AG04450 (cell line): Measurements from ENCODE around the gene LONRF2. TPM values are rescaled to one million over a fixed set of nuclear protein-coding genes. Genes with fewer than 3 reads are reported as not detected.

Experiments used
- CTCF ChIA-PET: fragments of 300-600, 350-600 bp; formaldehyde crosslinking; extraction: SDS; loops from one replicate; lab custom pipeline; 2022; ENCODE audit warnings: antibody characterized with exemption, inconsistent platforms; lab: Charles Lee
- POLR2A ChIA-PET: fragments of 350-600 bp; formaldehyde crosslinking; extraction: SDS; loops from one replicate; lab custom pipeline; 2021; ENCODE audit warnings: antibody characterized with exemption, inconsistent platforms; lab: Yijun Ruan, JAX
- DNase-seq: peaks from one replicate; pipeline ENCODE4 v3.0.0-alpha.2; 2011; ENCODE audit warnings: low read depth, low spot score
- H3K27ac ChIP-seq: one replicate; pipeline ENCODE4 v1.5.1; 2012; ENCODE audit warnings: low read depth, low read length, control low read depth
- H3K27me3 ChIP-seq: one replicate; pipeline ENCODE4 v1.6.0; 2012; ENCODE audit warnings: low read length; ENCODE audit not compliant: control insufficient read depth, insufficient read depth
- H3K4me3 ChIP-seq: 2 replicates; pipeline ENCODE4 v1.5.1; 2011; ENCODE audit warnings: mild to moderate bottlenecking, low read depth, low read length, control low read depth
- H3K9me3 ChIP-seq: 2 replicates; pipeline ENCODE4 v1.5.1; 2012; ENCODE audit warnings: low read length; ENCODE audit not compliant: control insufficient read depth, insufficient read depth
- polyA plus RNA-seq: library from polyadenylated mRNA; depleted of rRNA; stranded (reverse); fragments of >200 nt; gene quantifications from 2 replicates; pipeline ENCODE4 v1.2.3, GENCODE V29; 2011
- TF ChIP-seq, protein P1 (sequence below): IDR thresholded peaks from 2 replicates; pipeline ENCODE4 v1.5.1; 2011; ENCODE audit warnings: low read depth, low read length, control low read depth, inconsistent platforms

Gene LONRF2
- polyA plus RNA-seq, 1 experiment, result 0.98 TPM

DNA sequence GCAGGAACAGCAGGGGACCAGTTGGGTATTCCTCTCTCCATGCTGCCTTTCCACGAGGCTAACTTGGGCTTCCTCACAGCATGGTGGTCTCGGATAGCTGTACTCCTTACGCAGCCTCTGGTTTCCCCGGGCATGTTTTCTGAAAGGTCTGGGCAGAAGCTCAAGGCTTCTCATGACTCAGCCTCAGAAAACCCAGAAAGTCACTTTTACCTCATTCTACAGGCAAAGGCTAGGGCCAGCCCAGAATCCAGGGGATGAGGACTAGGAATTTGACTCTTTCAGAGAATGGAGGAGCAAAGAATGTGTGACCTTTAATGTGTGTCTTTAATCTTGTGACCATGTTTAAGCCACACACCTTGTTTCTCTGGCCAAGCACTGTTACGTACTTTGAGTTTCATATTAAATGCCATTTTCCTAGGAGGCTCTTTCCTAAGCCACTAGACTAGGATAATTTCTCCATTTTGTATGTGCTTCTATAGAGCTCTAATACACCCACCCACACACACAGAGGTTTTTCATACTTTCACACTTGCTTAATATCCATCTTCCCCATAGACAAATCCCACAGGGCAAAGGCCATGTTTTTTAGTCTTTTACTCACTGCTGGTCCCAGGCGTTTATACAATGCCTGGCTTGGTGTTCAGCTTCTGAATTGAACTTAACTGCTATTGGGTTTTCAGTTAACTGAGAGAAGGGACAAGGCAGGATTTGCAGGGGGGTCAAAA lies 77.3 kb downstream of the LONRF2 start:
- no peaks in the 10 kb centered on the region for H3K27me3 ChIP-seq
- no peak for DNase-seq
- H3K4me3 ChIP-seq, result no peak overlapping the region
- CTCF ChIA-PET, result interaction anchor here (1.0 to 2.5 kb wide), 4 partner anchors 16 to 686 kb away, joined by 3 to 19 read pairs (median 4); no protein-coding TSS in a partner anchor
- H3K27ac ChIP-seq, result no peak overlapping the region
- H3K9me3 ChIP-seq, result peaks cover 7% of the 10 kb centered on the region
- TF ChIP-seq, protein P1, sequence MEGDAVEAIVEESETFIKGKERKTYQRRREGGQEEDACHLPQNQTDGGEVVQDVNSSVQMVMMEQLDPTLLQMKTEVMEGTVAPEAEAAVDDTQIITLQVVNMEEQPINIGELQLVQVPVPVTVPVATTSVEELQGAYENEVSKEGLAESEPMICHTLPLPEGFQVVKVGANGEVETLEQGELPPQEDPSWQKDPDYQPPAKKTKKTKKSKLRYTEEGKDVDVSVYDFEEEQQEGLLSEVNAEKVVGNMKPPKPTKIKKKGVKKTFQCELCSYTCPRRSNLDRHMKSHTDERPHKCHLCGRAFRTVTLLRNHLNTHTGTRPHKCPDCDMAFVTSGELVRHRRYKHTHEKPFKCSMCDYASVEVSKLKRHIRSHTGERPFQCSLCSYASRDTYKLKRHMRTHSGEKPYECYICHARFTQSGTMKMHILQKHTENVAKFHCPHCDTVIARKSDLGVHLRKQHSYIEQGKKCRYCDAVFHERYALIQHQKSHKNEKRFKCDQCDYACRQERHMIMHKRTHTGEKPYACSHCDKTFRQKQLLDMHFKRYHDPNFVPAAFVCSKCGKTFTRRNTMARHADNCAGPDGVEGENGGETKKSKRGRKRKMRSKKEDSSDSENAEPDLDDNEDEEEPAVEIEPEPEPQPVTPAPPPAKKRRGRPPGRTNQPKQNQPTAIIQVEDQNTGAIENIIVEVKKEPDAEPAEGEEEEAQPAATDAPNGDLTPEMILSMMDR, result 0 out of 2 replicates have a peak, but pooled peaks have one; percentile 4
- POLR2A ChIA-PET, result no interaction called here

DNA sequence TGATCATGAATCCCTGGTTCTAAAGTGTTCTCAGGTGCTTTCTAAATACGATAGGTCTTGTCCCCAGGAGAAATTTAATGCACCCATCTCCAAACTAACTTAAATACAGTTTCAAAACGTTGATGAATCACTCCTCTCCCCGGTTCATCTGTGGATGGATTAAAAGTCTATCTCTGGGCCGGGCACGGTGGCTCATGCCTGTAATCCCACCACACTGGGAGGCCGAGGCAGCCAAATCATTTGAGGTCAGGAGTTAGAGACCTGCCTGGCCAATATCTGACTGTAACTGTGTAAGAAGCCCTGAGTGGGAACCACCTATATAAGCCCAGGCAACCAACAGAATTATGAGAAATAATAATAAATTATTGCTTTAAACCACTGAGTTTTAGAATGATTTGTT lies 78.7 kb downstream of the LONRF2 start:
- DNase-seq, result no peak
- TF ChIP-seq, protein P1, result no peak
- H3K9me3 ChIP-seq, result peaks cover 7% of the 10 kb centered on the region
- ChIA-PET CTCF (no interaction called here), POLR2A (no interaction called here)
- no peak overlapping the region for H3K27ac ChIP-seq
- no peak overlapping the region for H3K4me3 ChIP-seq
- no peaks in the 10 kb centered on the region for H3K27me3 ChIP-seq

DNA sequence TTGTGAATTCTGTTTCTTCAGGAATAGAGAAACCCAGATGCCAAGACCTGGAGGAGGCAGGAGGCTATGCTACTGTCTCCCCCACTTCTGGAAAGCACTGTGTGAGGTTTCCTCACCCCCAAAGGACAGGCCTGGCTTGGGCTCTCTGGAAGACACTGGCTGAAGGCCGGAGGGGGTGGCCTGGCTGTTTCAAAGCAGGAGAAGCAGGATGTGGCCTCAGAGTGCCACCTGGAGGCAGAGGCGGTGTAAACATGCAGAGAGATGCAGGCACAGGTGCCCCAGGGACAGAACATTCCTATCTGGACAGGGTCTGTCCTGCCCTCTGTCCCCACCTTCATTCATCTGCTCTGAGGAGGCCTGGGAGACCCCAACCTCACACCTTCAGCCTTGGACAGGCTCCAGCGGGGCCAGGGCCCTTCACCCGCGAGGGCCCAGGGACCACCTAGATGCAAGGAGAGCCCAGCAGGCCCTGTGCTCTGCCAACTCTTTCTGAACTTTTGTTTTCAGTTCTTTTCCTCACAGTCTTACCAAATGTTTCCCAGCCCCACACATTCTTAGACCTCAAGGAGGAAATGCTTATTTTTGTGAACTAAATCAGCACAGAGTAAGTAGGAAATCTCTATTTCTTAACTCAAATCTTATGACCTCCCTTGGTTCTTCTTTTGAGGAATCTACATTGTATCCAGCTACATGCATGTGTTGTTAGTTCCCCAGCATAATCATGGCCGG lies 79.2 kb downstream of the LONRF2 start:
- peaks cover 7% of the 10 kb centered on the region for H3K9me3 ChIP-seq
- H3K27ac ChIP-seq, result peak overlapping the region; percentile 61
- ChIA-PET POLR2A (interaction anchor here (0.6 kb wide), 1 partner anchor 134 kb away, joined by 6 read pairs; no protein-coding TSS in a partner anchor), CTCF (interaction anchor here (0.9 kb wide), 1 partner anchor 518 kb away, joined by 3 read pairs; no protein-coding TSS in a partner anchor)
- DNase-seq, result no peak
- no peaks in the 10 kb centered on the region for H3K27me3 ChIP-seq
- TF ChIP-seq, protein P1, result peak; percentile 89
- H3K4me3 ChIP-seq, result no peak overlapping the region

DNA sequence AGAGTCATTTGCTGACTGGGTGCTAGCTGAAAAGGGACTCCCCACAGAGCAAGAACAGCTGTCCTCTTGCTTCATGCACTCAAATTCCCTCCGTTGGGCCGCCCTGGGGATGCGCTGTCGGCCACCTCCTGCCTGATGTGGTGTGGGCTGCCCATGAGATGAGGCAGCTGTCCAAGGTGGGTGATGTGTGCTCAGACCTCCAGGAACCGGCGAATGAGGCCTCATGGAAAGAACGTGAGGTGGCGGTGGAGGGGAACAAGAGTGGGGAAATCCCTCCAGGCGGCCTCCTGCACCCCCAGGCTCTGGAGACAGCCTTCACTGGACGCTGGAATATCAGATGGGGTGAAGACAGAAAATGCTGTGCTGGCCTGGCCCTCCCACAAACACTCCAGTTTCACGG lies 79.8 kb downstream of the LONRF2 start:
- Histone ChIP-seq H3K9me3 (peaks cover 7% of the 10 kb centered on the region), H3K4me3 (no peak overlapping the region), H3K27me3 (no peaks in the 10 kb centered on the region), H3K27ac (peak overlapping the region; percentile 61)
- DNase-seq, result peak; percentile 36
- CTCF ChIA-PET, result interaction anchor here (0.8 to 2.0 kb wide), 4 partner anchors 20 to 686 kb away, joined by 3 to 11 read pairs (median 5); no protein-coding TSS in a partner anchor
- TF ChIP-seq, protein P1, result no peak
- POLR2A ChIA-PET, result interaction anchor here (0.6 to 1.0 kb wide), 3 partner anchors 134 to 230 kb away, joined by 3 to 6 read pairs (median 3); no protein-coding TSS in a partner anchor
